Measurements from ENCODE around the gene SLC39A11.

Gene SLC39A11

DNA sequence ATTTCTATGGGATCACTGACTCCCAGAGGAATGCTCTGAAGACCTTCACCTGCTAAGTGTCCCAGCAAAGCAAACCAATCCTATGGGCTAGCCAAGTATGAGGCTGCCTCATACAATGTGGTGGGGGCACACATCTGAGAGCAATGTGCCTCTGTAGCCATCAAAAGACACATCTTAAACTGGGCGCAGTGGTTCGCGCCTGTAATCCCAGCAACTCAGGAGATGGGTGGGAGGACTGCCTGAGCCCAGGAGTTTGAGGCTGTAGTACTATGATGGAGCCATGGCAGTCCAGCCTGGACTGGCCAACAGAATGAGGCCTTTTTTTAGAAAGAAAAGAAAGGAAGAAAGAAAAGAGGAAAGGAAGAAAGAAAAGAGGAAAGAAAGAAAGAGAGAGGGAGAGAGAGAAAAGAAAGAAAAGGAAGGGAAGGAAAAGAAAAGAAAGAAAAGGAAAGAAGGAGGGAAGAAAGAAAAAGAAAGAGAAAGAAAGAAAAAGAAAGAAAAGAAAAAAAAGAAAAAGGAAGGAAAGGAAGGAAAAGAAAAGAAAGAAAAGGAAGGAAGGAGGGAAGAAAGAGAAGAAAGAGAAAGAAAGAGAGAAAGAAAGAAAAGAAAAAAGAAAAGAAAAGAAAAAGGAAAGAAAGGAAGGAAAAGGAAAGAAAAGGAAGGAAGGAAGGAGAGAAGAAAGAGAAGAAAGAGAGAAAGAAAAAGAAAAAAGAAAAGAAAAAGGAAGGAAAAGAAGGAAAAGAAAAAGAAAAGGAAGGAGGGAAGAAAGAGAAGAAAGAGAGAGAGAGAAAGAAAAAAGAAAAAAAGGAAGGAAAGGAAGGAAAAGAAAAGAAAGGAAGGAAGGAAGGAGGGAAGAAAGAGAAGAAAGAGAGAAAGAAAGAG is 430.3 kb downstream of the SLC39A11 start:
- TF ChIP-seq JUND (IDR thresholded peaks at IDR 0.05; ENCODE audit: low read depth) = no peak
- in situ Hi-C loops (cut with HindIII; ENCODE audit: low pct_unique_long_range_greater_than_20kb, low sequenced_read_pairs) = no loop called here
- DNase-seq (ENCODE audit: low read depth in 1 of 2, low spot score in 1 of 2) = no peak

DNA sequence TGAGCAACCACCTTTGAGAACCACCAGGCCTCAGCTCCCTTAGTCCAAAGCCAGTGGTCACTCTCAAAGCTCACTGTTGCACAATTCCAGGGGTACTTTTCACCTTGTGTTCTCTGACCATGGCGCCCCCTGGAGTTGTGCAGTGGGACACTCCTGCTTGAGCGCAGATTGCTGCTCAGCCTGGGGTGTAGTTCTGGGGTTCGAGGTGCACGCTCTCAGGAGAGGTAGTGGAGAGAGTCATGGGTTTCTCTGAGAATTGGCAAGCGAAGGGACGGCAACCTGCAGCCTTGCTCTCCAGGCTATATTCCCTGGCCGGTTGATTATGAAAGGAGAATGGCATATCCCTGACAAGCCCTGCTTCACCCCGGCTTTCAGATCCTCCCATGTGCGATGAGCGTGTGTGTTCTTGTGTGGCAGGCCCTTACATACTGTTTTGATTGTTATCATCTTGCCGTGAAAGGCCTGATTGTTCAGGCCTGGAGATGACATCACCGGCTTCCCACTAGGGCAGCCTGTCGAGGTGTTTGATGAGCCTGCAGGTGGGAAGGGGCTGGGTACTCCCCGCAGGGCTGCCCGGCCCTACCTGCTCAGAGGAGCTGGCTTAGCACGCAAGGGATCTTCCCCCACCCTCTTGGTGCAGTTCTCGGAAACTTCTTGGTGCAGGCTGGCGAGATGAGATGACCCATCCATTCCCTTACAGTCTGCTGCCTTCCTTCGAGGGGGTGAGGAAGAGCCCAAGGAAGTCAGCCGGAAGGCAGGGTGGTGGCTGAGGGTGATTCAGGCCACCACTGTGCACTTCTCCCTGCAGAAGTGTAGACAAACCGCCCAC is 431.2 kb downstream of the SLC39A11 start:
- DNase-seq (ENCODE audit: low read depth in 1 of 2, low spot score in 1 of 2) = no peak
- no peak for TF ChIP-seq JUND (IDR thresholded peaks at IDR 0.05; ENCODE audit: low read depth)
- in situ Hi-C loops (cut with HindIII; ENCODE audit: low pct_unique_long_range_greater_than_20kb, low sequenced_read_pairs) = no loop called here

DNA sequence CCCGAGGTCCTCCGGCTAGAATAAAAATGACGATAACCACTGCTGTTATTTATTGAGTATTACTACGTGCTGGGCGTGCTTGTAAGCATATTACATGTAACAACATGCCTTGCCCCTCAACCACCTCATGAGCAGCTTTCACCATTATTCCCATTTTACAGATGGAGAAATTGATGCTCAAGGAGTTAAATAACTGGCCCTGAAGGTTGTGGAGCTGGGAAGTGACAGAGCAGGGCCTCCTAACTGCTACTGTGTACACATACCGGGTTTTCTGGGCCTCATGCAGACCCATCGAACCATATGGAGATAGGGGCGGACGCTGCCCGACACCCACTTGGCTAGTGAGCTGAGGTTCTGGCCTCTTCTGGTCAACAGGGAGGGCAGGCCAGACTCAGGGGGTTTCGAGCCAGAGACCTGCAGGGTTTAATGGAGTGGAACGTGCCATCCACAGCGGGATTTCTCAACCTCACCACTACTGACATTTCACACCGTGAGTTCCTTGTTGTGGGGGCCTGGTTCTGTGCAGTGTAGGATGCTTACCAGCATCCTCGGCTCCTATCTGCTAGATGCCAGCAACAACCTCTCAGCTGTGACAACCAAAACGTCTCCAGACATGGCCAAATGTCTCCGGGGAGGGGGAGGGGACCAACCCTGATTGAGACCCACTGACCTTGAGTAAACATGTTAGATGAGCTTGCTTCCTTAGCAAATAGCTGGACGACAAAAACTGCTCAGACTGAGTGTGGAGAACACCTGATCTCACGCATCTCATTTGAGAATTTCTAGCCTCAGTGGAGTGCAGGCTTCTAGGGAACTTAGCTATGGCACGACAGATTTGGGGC is 432.0 kb downstream of the SLC39A11 start:
- in situ Hi-C loops (cut with HindIII; ENCODE audit: low pct_unique_long_range_greater_than_20kb, low sequenced_read_pairs) = no loop called here

DNA sequence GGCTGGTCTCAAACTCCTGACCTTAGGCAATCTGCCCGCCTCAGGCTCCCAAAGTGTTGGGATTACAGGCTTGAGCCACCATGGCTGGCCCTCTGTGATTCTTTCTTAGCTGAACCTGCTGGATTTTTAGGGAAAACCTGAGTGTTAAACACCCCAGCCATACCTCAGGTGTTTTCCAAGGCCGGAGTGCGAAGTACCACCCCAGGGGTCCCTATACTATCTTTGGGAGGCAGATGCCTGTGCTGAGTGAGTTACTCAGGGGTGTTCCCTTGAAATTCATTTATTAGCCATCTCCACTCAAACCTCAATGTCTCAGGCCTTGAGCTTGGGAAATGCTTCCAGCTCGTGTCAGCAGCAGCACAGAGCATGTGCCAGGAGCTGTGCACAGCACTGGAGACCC is 432.7 kb downstream of the SLC39A11 start:
- in situ Hi-C loops (cut with HindIII; ENCODE audit: low pct_unique_long_range_greater_than_20kb, low sequenced_read_pairs) = no loop called here
- DNase-seq (ENCODE audit: low read depth in 1 of 2, low spot score in 1 of 2) = no peak
- TF ChIP-seq JUND (IDR thresholded peaks at IDR 0.05; ENCODE audit: low read depth) = no peak

More for the DNA sequence above, 432.0 kb downstream of the SLC39A11 start:
- no peak for DNase-seq (ENCODE audit: low read depth in 1 of 2, low spot score in 1 of 2)
- TF ChIP-seq JUND (IDR thresholded peaks at IDR 0.05; ENCODE audit: low read depth) = no peak

DNA sequence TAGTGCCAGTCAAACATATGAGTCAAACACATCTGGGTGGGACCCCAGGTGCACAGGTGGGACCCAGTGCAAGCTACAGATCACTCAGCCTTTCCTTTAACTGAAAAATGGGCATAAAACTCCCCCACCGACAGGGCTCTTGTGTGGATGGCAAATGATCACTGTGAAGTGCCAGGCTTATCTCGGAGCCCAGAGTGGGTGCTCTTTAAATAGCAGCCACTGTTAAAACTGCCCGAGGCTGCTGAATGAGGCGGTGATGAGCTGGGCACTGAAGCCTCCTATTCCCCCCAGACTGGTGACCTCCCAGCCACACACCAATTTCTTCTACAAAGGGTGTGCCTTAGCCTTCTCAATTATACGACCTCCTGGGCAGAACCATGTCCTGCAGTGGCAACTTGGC is 433.8 kb downstream of the SLC39A11 start:
- no peak for DNase-seq (ENCODE audit: low read depth in 1 of 2, low spot score in 1 of 2)
- TF ChIP-seq JUND (IDR thresholded peaks at IDR 0.05; ENCODE audit: low read depth) = no peak

DNA sequence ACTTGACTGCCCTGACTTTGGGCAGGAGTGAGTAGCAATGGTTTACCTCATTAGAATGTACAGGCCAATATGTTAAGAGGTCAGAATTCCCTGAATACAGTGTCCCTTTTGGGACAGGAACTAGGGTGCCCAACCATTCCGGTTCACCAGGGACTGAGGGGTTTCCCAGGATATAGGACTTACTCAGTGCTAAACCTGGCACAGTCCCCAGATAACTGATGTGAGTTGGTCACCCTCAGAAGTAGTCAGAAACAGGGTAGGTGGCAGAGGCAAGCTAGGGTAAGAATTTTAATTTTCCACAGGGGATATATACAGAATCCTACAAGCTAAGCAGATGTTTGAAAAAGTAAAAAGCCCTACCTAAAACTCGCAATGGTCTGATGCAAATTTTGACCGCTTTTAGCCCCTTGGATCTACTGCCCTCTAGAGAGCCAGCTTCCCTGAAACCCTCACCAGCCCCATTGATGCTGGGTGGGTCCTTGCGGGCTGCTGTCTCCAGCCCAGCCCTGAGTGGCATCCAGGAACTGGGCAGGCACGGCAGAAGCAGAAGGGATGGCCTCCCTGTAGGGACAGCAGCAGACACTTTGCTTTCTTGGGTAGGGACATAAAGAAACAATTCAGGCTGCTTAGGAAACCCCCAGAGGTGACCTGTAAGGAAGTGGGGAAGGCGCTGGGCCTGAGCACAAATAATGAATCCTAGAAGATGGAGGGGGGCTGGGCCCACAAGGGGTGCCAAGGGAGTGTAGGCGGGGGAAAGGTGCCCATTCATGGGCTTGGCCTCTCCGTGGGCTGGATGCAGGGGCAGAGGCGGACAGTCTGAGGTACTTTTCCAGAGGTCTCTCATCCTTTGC is 434.8 kb downstream of the SLC39A11 start:
- no peak for TF ChIP-seq JUND (IDR thresholded peaks at IDR 0.05; ENCODE audit: low read depth)

More for the DNA sequence above, 433.8 kb downstream of the SLC39A11 start:
- in situ Hi-C loops (cut with HindIII; ENCODE audit: low pct_unique_long_range_greater_than_20kb, low sequenced_read_pairs) = no loop called here

DNA sequence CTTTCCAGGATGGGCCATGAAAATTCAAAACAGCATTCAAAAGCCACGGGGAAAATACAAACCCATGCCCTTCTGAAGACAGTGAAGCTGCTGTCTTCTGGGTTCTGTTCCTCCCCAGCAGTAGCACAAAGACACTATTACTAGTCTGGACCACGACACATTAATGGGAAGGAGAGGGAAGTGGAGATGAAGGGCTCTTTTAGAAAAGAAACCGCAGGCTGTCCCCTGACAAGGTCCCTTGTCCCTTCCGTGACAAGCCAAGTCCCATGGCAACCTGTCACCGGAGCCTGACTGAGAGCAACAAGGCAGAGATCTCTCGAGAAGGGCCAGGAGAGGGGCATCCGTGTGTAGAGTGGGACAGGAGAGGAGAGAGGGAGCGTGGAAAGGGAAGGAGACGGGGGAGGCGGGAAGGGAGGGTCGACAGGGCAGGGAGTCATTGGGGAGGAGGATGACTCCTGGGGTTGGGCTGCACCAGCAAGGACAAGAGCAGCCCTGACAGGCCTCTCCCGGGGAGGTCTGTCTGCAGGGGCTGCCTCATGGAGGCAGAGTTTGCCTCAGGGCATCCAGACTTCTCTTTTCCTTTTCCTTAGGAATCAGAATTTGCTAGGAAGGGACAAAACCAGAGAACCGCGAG is 436.2 kb downstream of the SLC39A11 start:
- in situ Hi-C loops (cut with HindIII; ENCODE audit: low pct_unique_long_range_greater_than_20kb, low sequenced_read_pairs) = no loop called here
- no peak for DNase-seq (ENCODE audit: low read depth in 1 of 2, low spot score in 1 of 2)
- no peak for TF ChIP-seq JUND (IDR thresholded peaks at IDR 0.05; ENCODE audit: low read depth)

More for the DNA sequence above, 434.8 kb downstream of the SLC39A11 start:
- in situ Hi-C loops (cut with HindIII; ENCODE audit: low pct_unique_long_range_greater_than_20kb, low sequenced_read_pairs) = no loop called here
- DNase-seq (ENCODE audit: low read depth in 1 of 2, low spot score in 1 of 2) = no peak

DNA sequence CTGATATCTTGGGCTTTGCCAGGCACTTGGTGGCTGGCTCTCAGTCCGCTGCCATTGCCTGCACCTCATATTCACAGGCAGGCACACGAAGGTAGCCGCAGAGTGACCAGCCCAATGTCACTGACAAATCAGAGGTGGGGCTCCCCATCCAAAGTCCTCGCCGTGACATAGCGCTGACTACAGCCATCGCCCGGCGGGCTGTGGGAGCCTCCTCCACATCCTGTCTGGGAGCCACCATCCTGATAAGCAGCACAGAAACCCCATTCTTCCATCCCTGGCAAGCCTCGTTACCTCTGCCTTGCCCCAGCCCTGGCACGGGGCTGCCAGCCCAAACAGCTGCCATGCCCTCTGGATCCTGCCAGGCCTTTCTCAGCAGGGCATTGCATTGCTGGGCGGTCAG is 437.8 kb downstream of the SLC39A11 start:
- in situ Hi-C loops (cut with HindIII; ENCODE audit: low pct_unique_long_range_greater_than_20kb, low sequenced_read_pairs) = no loop called here
- no peak for DNase-seq (ENCODE audit: low read depth in 1 of 2, low spot score in 1 of 2)
- TF ChIP-seq JUND (IDR thresholded peaks at IDR 0.05; ENCODE audit: low read depth) = no peak

DNA sequence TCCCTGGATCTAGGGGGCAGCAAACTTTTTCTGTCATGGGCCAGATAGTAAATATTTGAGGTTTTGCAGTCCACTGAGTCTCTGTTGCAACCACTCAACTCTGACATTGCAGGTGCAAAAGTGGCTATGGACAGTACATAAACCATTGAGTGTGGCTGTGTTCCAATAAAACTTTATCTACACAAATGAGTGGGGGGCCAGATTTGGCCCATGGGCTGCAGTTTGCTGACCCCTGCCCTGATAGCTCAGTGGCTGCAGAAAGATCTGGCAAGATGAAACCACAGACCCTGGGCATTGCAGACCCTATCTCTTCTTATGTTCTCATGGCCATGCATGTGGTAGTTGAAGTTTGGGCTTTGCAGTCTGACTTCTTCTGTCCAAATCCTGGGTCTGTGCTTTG is 440.5 kb downstream of the SLC39A11 start:
- TF ChIP-seq JUND (IDR thresholded peaks at IDR 0.05; ENCODE audit: low read depth) = no peak
- in situ Hi-C loops (cut with HindIII; ENCODE audit: low pct_unique_long_range_greater_than_20kb, low sequenced_read_pairs) = no loop called here
- no peak for DNase-seq (ENCODE audit: low read depth in 1 of 2, low spot score in 1 of 2)

DNA sequence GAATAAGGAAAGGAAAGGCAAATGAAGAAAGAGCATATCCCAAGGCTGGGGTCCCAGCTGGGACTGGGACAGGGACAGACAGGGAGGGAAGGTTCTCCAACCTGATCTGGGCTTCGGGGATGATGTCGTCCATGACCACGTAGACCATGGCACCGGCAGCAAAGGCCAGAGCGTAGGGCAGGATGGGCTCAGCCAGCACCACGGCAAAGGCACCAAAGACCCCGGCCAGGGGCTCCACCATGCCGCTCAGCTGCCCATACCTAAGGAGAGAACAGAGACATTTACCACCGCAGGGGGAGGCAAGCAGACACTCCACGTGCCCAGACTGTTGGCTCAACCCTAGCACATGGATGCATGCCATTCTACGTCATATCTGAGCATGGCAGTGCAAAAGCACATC is 443.8 kb downstream of the SLC39A11 start:
- no peak for TF ChIP-seq JUND (IDR thresholded peaks at IDR 0.05; ENCODE audit: low read depth)
- DNase-seq (ENCODE audit: low read depth in 1 of 2, low spot score in 1 of 2) = no peak
- in situ Hi-C loops (cut with HindIII; ENCODE audit: low pct_unique_long_range_greater_than_20kb, low sequenced_read_pairs) = no loop called here

DNA sequence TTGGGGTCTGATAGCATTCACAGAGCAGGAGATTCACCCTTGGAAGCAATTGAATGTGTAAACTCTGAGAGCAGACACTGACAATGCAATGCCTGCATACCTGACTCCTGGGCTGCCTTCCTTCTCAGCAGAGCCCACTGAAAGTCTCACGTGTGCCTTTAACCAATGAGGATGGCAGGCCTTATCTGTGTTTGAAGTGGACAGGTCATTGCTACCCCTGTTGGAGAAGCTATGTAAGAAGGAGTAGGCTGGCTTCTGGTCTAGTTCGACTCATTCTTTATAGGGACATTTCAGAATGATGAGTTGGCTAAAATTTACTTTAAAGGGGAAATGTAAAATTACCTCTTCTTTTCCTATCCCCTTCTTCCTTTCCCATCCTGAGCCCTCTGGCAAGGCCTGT is 446.3 kb downstream of the SLC39A11 start:
- in situ Hi-C loops (cut with HindIII; ENCODE audit: low pct_unique_long_range_greater_than_20kb, low sequenced_read_pairs) = no loop called here
- no peak for TF ChIP-seq JUND (IDR thresholded peaks at IDR 0.05; ENCODE audit: low read depth)
- no peak for DNase-seq (ENCODE audit: low read depth in 1 of 2, low spot score in 1 of 2)

Data from T47D (cell line).